Measurements from ENCODE around the gene DDN.
A peak's percentile ranks its signal among the peaks of the same experiment; 100 is the strongest.

The DDN gene

GRCh38 chr12:48973531-48973930 is 25.6 kb downstream of the DDN start:
- no peak for TF ChIP-seq CTCF (IDR thresholded peaks at IDR 0.05; ENCODE audit: low read length)
- TF ChIP-seq EZH2 (IDR thresholded peaks at IDR 0.05; ENCODE audit: borderline replicate concordance, low read length) = no peak
- peaks cover 17% of the 10 kb centered on the region for H3K4me1 ChIP-seq (ENCODE audit: insufficient read depth, low read length, severe bottlenecking)

GRCh38 chr12:48972952-48973483 is 26.2 kb downstream of the DDN start:
- H3K79me2 ChIP-seq (ENCODE audit: insufficient read depth, low read length) = no peaks in the 10 kb centered on the region
- TF ChIP-seq EZH2 (IDR thresholded peaks at IDR 0.05; ENCODE audit: borderline replicate concordance, low read length) (no peak), CTCF (IDR thresholded peaks at IDR 0.05; ENCODE audit: low read length) (no peak)
- no peak overlapping the region for H3K9ac ChIP-seq (ENCODE audit: low read length)
- peaks cover 14% of the 10 kb centered on the region for H3K4me1 ChIP-seq (ENCODE audit: insufficient read depth, low read length, severe bottlenecking)
- no peaks in the 10 kb centered on the region for H3F3A ChIP-seq (ENCODE audit: insufficient read depth, low read length)
- no peaks in the 10 kb centered on the region for H3K9me2 ChIP-seq (ENCODE audit: low read depth, low read length)
- H4K20me1 ChIP-seq (ENCODE audit: insufficient read depth, low read length) = no peaks in the 10 kb centered on the region
- H3K27ac ChIP-seq (ENCODE audit: low read depth, low read length, poor library complexity, severe bottlenecking) = no peak overlapping the region
- peaks cover 22% of the 10 kb centered on the region; the same call in 1 of the 2 replicates for H3K27me3 ChIP-seq (ENCODE audit: insufficient read depth, low read length)
- H3K36me3 ChIP-seq (ENCODE audit: insufficient read depth, low read length) = no peaks in the 10 kb centered on the region
- no peak overlapping the region for H3K4me2 ChIP-seq (ENCODE audit: low read length)
- H3K9me3 ChIP-seq (ENCODE audit: low read length) = no peaks in the 10 kb centered on the region
- H3K4me3 ChIP-seq (ENCODE audit: low read depth, low read length, poor library complexity, severe bottlenecking) = no peak overlapping the region
- H2AFZ ChIP-seq (ENCODE audit: low read length) = no peak overlapping the region

More at GRCh38 chr12:48973531-48973930, 25.6 kb downstream of the DDN start:
- Histone ChIP-seq H3K9me3 (ENCODE audit: low read length) (no peaks in the 10 kb centered on the region), H3K79me2 (ENCODE audit: insufficient read depth, low read length) (no peaks in the 10 kb centered on the region), H3K9me2 (ENCODE audit: low read depth, low read length) (no peaks in the 10 kb centered on the region), H2AFZ (ENCODE audit: low read length) (no peak overlapping the region), H3K4me3 (ENCODE audit: low read depth, low read length, poor library complexity, severe bottlenecking) (no peak overlapping the region), H3K27ac (ENCODE audit: low read depth, low read length, poor library complexity, severe bottlenecking) (no peak overlapping the region), H3K4me2 (ENCODE audit: low read length) (no peak overlapping the region), H3K27me3 (ENCODE audit: insufficient read depth, low read length) (peaks cover 22% of the 10 kb centered on the region; the same call in 1 of the 2 replicates), H3F3A (ENCODE audit: insufficient read depth, low read length) (no peaks in the 10 kb centered on the region), H4K20me1 (ENCODE audit: insufficient read depth, low read length) (no peaks in the 10 kb centered on the region), H3K36me3 (ENCODE audit: insufficient read depth, low read length) (no peaks in the 10 kb centered on the region), H3K9ac (ENCODE audit: low read length) (no peak overlapping the region)

GRCh38 chr12:48972213-48972951 is 26.8 kb downstream of the DDN start:
- peak overlapping the region; percentile 39; the same call in 1 of the 2 replicates for H3K4me2 ChIP-seq (ENCODE audit: low read length)
- H3K4me3 ChIP-seq (ENCODE audit: low read depth, low read length, poor library complexity, severe bottlenecking) = no peak overlapping the region
- no peaks in the 10 kb centered on the region for H3K36me3 ChIP-seq (ENCODE audit: insufficient read depth, low read length)
- H3K9ac ChIP-seq (ENCODE audit: low read length) = no peak overlapping the region
- H3F3A ChIP-seq (ENCODE audit: insufficient read depth, low read length) = no peaks in the 10 kb centered on the region
- no peaks in the 10 kb centered on the region for H4K20me1 ChIP-seq (ENCODE audit: insufficient read depth, low read length)
- H2AFZ ChIP-seq (ENCODE audit: low read length) = no peak overlapping the region
- no peaks in the 10 kb centered on the region for H3K79me2 ChIP-seq (ENCODE audit: insufficient read depth, low read length)
- TF ChIP-seq EZH2 (IDR thresholded peaks at IDR 0.05; ENCODE audit: borderline replicate concordance, low read length) = no peak
- TF ChIP-seq CTCF (IDR thresholded peaks at IDR 0.05; ENCODE audit: low read length) = no peak
- H3K27me3 ChIP-seq (ENCODE audit: insufficient read depth, low read length) = peaks cover 22% of the 10 kb centered on the region; the same call in 1 of the 2 replicates
- H3K27ac ChIP-seq (ENCODE audit: low read depth, low read length, poor library complexity, severe bottlenecking) = no peak overlapping the region
- no peaks in the 10 kb centered on the region for H3K9me3 ChIP-seq (ENCODE audit: low read length)
- no peaks in the 10 kb centered on the region for H3K9me2 ChIP-seq (ENCODE audit: low read depth, low read length)
- H3K4me1 ChIP-seq (ENCODE audit: insufficient read depth, low read length, severe bottlenecking) = peaks cover 8% of the 10 kb centered on the region

Data from OCI-LY1 (cell line).